MM.1S (cell line): Measurements from ENCODE around the gene TAS1R2.

Experiments
- DNase-seq: peaks from one replicate; pipeline ENCODE4 v3.0.0-alpha.2; 2015
- H2AFZ ChIP-seq: fragments of 300-600 bp; sonication (generic); 2 replicates; pipeline ENCODE4 v1.6.0; 2016; ENCODE audit warnings: antibody characterized with exemption, low read length
- H3F3A ChIP-seq: fragments of 300-600 bp; sonication (generic); 2 replicates; pipeline ENCODE4 v1.6.1; 2016; ENCODE audit warnings: mild to moderate bottlenecking, antibody characterized with exemption, low read length, moderate library complexity, mixed read lengths; ENCODE audit not compliant: insufficient read depth
- H3K27ac ChIP-seq: fragments of 300-600 bp; sonication (generic); 2 replicates; pipeline ENCODE4 v1.5.1; 2016; ENCODE audit warnings: mild to moderate bottlenecking, low read length
- H3K27me3 ChIP-seq: fragments of 300-600 bp; sonication (generic); replicated peaks from 2 replicates; pipeline ENCODE4 v1.6.0; 2016; ENCODE audit warnings: low read length; ENCODE audit not compliant: insufficient read depth
- H3K36me3 ChIP-seq: fragments of 300-600 bp; sonication (generic); replicated peaks from 2 replicates; pipeline ENCODE4 v1.6.1; 2016; ENCODE audit warnings: mild to moderate bottlenecking, low read length, mixed read lengths; ENCODE audit not compliant: insufficient read depth
- H3K4me1 ChIP-seq: fragments of 300-600 bp; sonication (generic); 2 replicates; pipeline ENCODE4 v1.6.1; 2016; ENCODE audit warnings: low read length, mixed read lengths
- H3K4me2 ChIP-seq: fragments of 300-600 bp; sonication (generic); 2 replicates; pipeline ENCODE4 v1.6.0; 2016; ENCODE audit warnings: low read depth, low read length
- H3K4me3 ChIP-seq: fragments of 300-600 bp; sonication (generic); 2 replicates; pipeline ENCODE4 v1.5.1; 2016; ENCODE audit warnings: low read length, mixed read lengths
- H3K79me2 ChIP-seq: fragments of 300-600 bp; sonication (generic); 2 replicates; pipeline ENCODE4 v1.6.1; 2016; ENCODE audit warnings: mixed run types, low read length, mixed read lengths
- H3K9ac ChIP-seq: fragments of 300-600 bp; sonication (generic); 2 replicates; pipeline ENCODE4 v1.6.1; 2016; ENCODE audit warnings: low read length, mixed read lengths
- H3K9me2 ChIP-seq: fragments of 300-600 bp; sonication (generic); replicated peaks from 2 replicates; pipeline ENCODE4 v1.6.1; 2016; ENCODE audit warnings: mild to moderate bottlenecking, low read length, mixed read lengths; ENCODE audit not compliant: insufficient read depth
- H3K9me3 ChIP-seq: fragments of 300-600 bp; sonication (generic); replicated peaks from 2 replicates; pipeline ENCODE4 v1.6.1; 2016; ENCODE audit warnings: mild to moderate bottlenecking, low read length, mixed read lengths; ENCODE audit not compliant: insufficient read depth
- H4K20me1 ChIP-seq: fragments of 300-600 bp; sonication (generic); 2 replicates; pipeline ENCODE4 v1.6.1; 2016; ENCODE audit warnings: mild to moderate bottlenecking, low read length, moderate library complexity, mixed read lengths; ENCODE audit not compliant: insufficient read depth
- EZH2 ChIP-seq: fragments of 300-600 bp; sonication (generic); optimal IDR thresholded peaks from 2 replicates; pipeline ENCODE3; 2017; ENCODE audit warnings: low read depth, mild to moderate bottlenecking, antibody characterized with exemption, low read length, mixed read lengths
- EZH2phosphoT487 ChIP-seq: fragments of 300-600 bp; sonication (generic); IDR thresholded peaks from 2 replicates; pipeline ENCODE4 v1.6.1; 2018; ENCODE audit warnings: antibody characterized with exemption, low read length
- TF ChIP-seq, protein P1 (sequence below): fragments of 300-600 bp; sonication (generic); IDR thresholded peaks from 2 replicates; pipeline ENCODE4 v1.5.1; 2016; ENCODE audit warnings: antibody characterized with exemption, low read length, mixed read lengths

TAS1R2 gene

GRCh38 chr1:18816808-18817207, 42.7 kb downstream of the TAS1R2 start:
- no peak overlapping the region for H2AFZ ChIP-seq
- no peak overlapping the region for H3K27ac ChIP-seq
- no peaks in the 10 kb centered on the region for H3K4me1 ChIP-seq
- H3K27me3 ChIP-seq = peaks cover 95% of the 10 kb centered on the region
- H3K4me2 ChIP-seq = no peak overlapping the region
- H3K9me3 ChIP-seq = no peaks in the 10 kb centered on the region
- no peak overlapping the region for H3K9ac ChIP-seq
- no peaks in the 10 kb centered on the region for H3K79me2 ChIP-seq
- H3K9me2 ChIP-seq = no peaks in the 10 kb centered on the region
- H3K36me3 ChIP-seq = no peaks in the 10 kb centered on the region
- H3F3A ChIP-seq = no peaks in the 10 kb centered on the region
- no peak overlapping the region for H3K4me3 ChIP-seq
- TF ChIP-seq EZH2phosphoT487 = no peak
- TF ChIP-seq, protein P1, sequence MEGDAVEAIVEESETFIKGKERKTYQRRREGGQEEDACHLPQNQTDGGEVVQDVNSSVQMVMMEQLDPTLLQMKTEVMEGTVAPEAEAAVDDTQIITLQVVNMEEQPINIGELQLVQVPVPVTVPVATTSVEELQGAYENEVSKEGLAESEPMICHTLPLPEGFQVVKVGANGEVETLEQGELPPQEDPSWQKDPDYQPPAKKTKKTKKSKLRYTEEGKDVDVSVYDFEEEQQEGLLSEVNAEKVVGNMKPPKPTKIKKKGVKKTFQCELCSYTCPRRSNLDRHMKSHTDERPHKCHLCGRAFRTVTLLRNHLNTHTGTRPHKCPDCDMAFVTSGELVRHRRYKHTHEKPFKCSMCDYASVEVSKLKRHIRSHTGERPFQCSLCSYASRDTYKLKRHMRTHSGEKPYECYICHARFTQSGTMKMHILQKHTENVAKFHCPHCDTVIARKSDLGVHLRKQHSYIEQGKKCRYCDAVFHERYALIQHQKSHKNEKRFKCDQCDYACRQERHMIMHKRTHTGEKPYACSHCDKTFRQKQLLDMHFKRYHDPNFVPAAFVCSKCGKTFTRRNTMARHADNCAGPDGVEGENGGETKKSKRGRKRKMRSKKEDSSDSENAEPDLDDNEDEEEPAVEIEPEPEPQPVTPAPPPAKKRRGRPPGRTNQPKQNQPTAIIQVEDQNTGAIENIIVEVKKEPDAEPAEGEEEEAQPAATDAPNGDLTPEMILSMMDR = no peak
- H4K20me1 ChIP-seq = no peaks in the 10 kb centered on the region
- no peak for DNase-seq

DNA sequence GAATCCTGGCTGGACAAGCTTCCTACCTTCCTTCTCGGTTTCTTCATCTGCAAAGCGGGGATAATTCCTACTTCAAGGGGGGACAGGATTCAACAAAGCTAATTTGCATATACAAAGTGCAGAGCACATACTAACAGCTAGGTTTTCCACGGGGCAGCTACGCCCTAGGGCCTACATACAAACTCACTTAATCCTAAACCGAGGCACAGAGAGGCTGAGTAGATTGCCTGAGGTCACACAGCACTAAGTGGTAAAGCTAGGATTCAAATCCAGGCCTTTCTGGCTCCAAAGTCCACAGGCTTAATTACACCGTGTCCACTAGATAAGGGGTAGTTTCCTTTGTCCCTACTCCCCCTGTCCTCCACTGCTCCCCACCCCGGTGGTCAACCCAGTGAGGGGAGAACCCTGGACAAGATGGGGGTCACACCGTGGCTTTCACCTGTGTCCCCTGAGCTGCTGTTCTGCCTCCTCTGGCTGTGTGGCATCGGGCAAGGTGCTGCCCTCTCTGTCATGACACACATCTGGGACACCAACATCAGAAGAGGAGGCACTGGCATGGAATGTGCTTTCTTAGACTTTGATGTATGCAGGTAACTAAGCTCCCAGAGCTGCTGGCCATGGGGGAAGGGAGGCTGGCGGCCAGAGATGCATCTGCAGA, 44.5 kb downstream of the TAS1R2 start:
- peaks cover 96% of the 10 kb centered on the region for H3K27me3 ChIP-seq
- H3K9me2 ChIP-seq = no peaks in the 10 kb centered on the region
- TF ChIP-seq, protein P1 = no peak
- TF ChIP-seq EZH2 = no peak
- no peak for TF ChIP-seq EZH2phosphoT487

GRCh38 chr1:18814425-18814824, 45.0 kb downstream of the TAS1R2 start:
- no peaks in the 10 kb centered on the region for H3K36me3 ChIP-seq
- H3K9ac ChIP-seq = no peak overlapping the region
- no peaks in the 10 kb centered on the region for H4K20me1 ChIP-seq
- no peaks in the 10 kb centered on the region for H3K4me1 ChIP-seq
- no peak overlapping the region for H3K4me3 ChIP-seq
- H3K9me2 ChIP-seq = no peaks in the 10 kb centered on the region
- no peaks in the 10 kb centered on the region for H3F3A ChIP-seq
- H3K27me3 ChIP-seq = peaks cover 95% of the 10 kb centered on the region
- TF ChIP-seq EZH2phosphoT487 (no peak), EZH2 (no peak)
- TF ChIP-seq, protein P1 = no peak
- H2AFZ ChIP-seq = no peak overlapping the region
- H3K27ac ChIP-seq = no peak overlapping the region
- H3K9me3 ChIP-seq = no peaks in the 10 kb centered on the region
- no peaks in the 10 kb centered on the region for H3K79me2 ChIP-seq
- no peak overlapping the region for H3K4me2 ChIP-seq
- DNase-seq = no peak

More for the DNA sequence above, 44.5 kb downstream of the TAS1R2 start:
- Histone ChIP-seq H3K36me3 (no peaks in the 10 kb centered on the region), H2AFZ (no peak overlapping the region), H3K4me1 (no peaks in the 10 kb centered on the region), H3K9ac (no peak overlapping the region), H4K20me1 (no peaks in the 10 kb centered on the region), H3K27ac (no peak overlapping the region), H3K9me3 (no peaks in the 10 kb centered on the region), H3K79me2 (no peaks in the 10 kb centered on the region), H3K4me3 (no peak overlapping the region), H3F3A (no peaks in the 10 kb centered on the region), H3K4me2 (no peak overlapping the region)
- no peak for DNase-seq
